Natural killer cell (primary cell): Measurements from ENCODE around the gene ITPRID1. TPM values are rescaled to one million over a fixed set of nuclear protein-coding genes. Genes with fewer than 3 reads are reported as not detected.

Experiments
- ATAC-seq, 3 donors: fragments of 150-1000 bp in 2 of 3; fragments of 200-7000 bp in 1 of 3; cut with Tn5 transposase; 1 replicate in 1 of 3; 2 replicates in 2 of 3; pipeline ENCODE4 v1.10.0; 2021; ENCODE audit warnings: mild to moderate bottlenecking in 2 of 3, moderate library complexity in 2 of 3
- DNase-seq, 2 donors: peaks; one replicate each; pipeline versions ENCODE4 v3.0.0 to v3.0.0-alpha.2; 2013 to 2021; ENCODE audit warnings: mixed read lengths in 1 of 2
- H3K27ac ChIP-seq: one replicate; pipeline ENCODE4 v1.5.1; 2013; ENCODE audit warnings: mild to moderate bottlenecking, low read length
- H3K27me3 ChIP-seq: one replicate; pipeline ENCODE4 v1.6.1; 2013; ENCODE audit warnings: low read length; ENCODE audit not compliant: control insufficient read depth, insufficient read depth
- H3K36me3 ChIP-seq: one replicate; pipeline ENCODE4 v1.6.1; 2013; ENCODE audit warnings: low read length; ENCODE audit not compliant: control insufficient read depth, insufficient read depth
- H3K4me1 ChIP-seq: one replicate; pipeline ENCODE4 v1.6.1; 2013; ENCODE audit warnings: low read length; ENCODE audit not compliant: control insufficient read depth, insufficient read depth
- H3K4me3 ChIP-seq: one replicate; pipeline ENCODE4 v1.5.1; 2013; ENCODE audit warnings: low read length
- H3K9me3 ChIP-seq: one replicate; pipeline ENCODE4 v1.6.1; 2013; ENCODE audit warnings: low read length; ENCODE audit not compliant: control insufficient read depth, insufficient read depth
- H3K27ac Mint-ChIP-seq, 2 donors: one replicate each; pipeline ENCODE4 v1.8.0; 2022; ENCODE audit warnings: mild to moderate bottlenecking in 2 of 2, mixed read lengths in 2 of 2, moderate library complexity in 1 of 2
- H3K27me3 Mint-ChIP-seq, 2 donors: one replicate each; pipeline ENCODE4 v1.8.0; 2022; ENCODE audit warnings: low read depth in 2 of 2, mixed read lengths in 2 of 2
- H3K36me3 Mint-ChIP-seq: one replicate; pipeline ENCODE4 v1.8.0; 2022; ENCODE audit warnings: mixed read lengths
- H3K4me1 Mint-ChIP-seq, 2 donors: one replicate each; pipeline ENCODE4 v1.8.0; 2022; ENCODE audit warnings: mixed read lengths in 2 of 2
- H3K4me3 Mint-ChIP-seq: one replicate; pipeline ENCODE4 v1.8.0; 2022; ENCODE audit warnings: mild to moderate bottlenecking, moderate library complexity, mixed read lengths
- H3K9me3 Mint-ChIP-seq, 2 donors: one replicate each; pipeline ENCODE4 v1.8.0; 2022; ENCODE audit warnings: mixed read lengths in 2 of 2
- WGBS: methylation state at CpG from one replicate; pipeline ENCODE4 v1.1.7; 2013; ENCODE audit warnings: missing lambda C conversion rate; ENCODE audit not compliant: insufficient coverage; 5-methylcytosine and 5-hydroxymethylcytosine counted together
- intact Hi-C: fragments of 100-400 bp; cut with micrococcal nuclease; formaldehyde crosslinking; loops from one replicate; pipeline ENCODE4 v1.14.2; 2022
- total RNA-seq, 4 donors: library from RNA; stranded (reverse); fragments of 120-200 nt in 1 of 4; gene quantifications; one replicate each; pipeline versions ENCODE4 v1.2.3 to v1.2.4, GENCODE V29; 2013 to 2022
- TF ChIP-seq, protein P1 (sequence below): fragments of 200-600 bp; IDR thresholded peaks from one replicate; pipeline ENCODE4 v1.8.0; 2022; ENCODE audit warnings: antibody characterized with exemption

ITPRID1 gene
- total RNA-seq, 3 donors from 2014 or later (not counting 1 experiment from before 2014, with no cell fraction given) = not detected

GRCh38 chr7:31633894-31634494 is 120.1 kb downstream of the ITPRID1 start:
- WGBS = 20% methylated on average over 1 of the region's 2 CpGs
- Histone ChIP-seq H3K4me3 (no peak overlapping the region), H3K36me3 (no peaks in the 10 kb centered on the region), H3K27ac (no peak overlapping the region), H3K4me1 (no peaks in the 10 kb centered on the region), H3K27me3 (no peaks in the 10 kb centered on the region), H3K9me3 (no peaks in the 10 kb centered on the region)
- H3K4me1 Mint-ChIP-seq = no peaks in the 10 kb centered on the region
- peaks cover 0 to 2% of the 10 kb centered on the region in 2 donors for H3K9me3 Mint-ChIP-seq
- no peaks in the 10 kb centered on the region for H3K36me3 Mint-ChIP-seq
- ATAC-seq = no peak
- intact Hi-C loops = no loop called here
- no peak overlapping the region for H3K4me3 Mint-ChIP-seq
- no peak for DNase-seq
- TF ChIP-seq, protein P1, sequence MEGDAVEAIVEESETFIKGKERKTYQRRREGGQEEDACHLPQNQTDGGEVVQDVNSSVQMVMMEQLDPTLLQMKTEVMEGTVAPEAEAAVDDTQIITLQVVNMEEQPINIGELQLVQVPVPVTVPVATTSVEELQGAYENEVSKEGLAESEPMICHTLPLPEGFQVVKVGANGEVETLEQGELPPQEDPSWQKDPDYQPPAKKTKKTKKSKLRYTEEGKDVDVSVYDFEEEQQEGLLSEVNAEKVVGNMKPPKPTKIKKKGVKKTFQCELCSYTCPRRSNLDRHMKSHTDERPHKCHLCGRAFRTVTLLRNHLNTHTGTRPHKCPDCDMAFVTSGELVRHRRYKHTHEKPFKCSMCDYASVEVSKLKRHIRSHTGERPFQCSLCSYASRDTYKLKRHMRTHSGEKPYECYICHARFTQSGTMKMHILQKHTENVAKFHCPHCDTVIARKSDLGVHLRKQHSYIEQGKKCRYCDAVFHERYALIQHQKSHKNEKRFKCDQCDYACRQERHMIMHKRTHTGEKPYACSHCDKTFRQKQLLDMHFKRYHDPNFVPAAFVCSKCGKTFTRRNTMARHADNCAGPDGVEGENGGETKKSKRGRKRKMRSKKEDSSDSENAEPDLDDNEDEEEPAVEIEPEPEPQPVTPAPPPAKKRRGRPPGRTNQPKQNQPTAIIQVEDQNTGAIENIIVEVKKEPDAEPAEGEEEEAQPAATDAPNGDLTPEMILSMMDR = no peak
- H3K27me3 Mint-ChIP-seq = no peaks in the 10 kb centered on the region
- H3K27ac Mint-ChIP-seq = no peak overlapping the region

DNA sequence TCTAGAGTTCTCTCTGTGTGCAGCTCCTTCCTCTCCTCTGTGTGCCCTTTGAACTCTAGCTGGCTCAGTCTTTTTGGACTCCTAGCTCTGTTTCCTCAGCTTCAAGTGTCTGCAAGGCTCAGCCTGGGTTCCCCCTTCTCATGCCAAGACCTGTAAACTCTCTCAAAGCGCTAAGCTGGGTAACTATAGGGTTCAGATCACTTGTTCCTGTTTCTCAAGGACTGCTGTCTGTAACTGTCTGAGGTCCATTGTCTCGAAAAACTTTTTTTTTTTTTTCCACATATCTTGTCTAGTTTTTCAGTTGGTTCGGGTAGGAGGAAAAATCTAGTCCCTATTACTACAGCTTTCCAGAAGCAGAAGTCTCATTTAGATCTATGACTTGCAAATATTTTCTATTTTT is 126.5 kb downstream of the ITPRID1 start:
- no peaks in the 10 kb centered on the region for H3K4me1 Mint-ChIP-seq
- H3K9me3 Mint-ChIP-seq = peaks cover 0 to 2% of the 10 kb centered on the region in 2 donors
- intact Hi-C loops = no loop called here
- H3K4me3 Mint-ChIP-seq = no peak overlapping the region
- no peaks in the 10 kb centered on the region for H3K36me3 ChIP-seq
- no peaks in the 10 kb centered on the region for H3K36me3 Mint-ChIP-seq
- no peaks in the 10 kb centered on the region for H3K4me1 ChIP-seq
- TF ChIP-seq, protein P1 = no peak
- WGBS = 62% methylated on average over 1 of the region's 3 CpGs
- DNase-seq = no peak
- no peak overlapping the region for H3K27ac ChIP-seq
- no peaks in the 10 kb centered on the region for H3K9me3 ChIP-seq
- no peaks in the 10 kb centered on the region for H3K27me3 Mint-ChIP-seq
- no peak overlapping the region for H3K4me3 ChIP-seq
- no peaks in the 10 kb centered on the region for H3K27me3 ChIP-seq
- no peak for ATAC-seq
- no peak overlapping the region for H3K27ac Mint-ChIP-seq

- ATAC-seq (no peak), DNase-seq (no peak)
- Mint-ChIP-seq H3K9me3 (no peaks in the 10 kb centered on the region), H3K36me3 (no peaks in the 10 kb centered on the region), H3K4me3 (no peak overlapping the region), H3K27ac (no peak overlapping the region), H3K27me3 (no peaks in the 10 kb centered on the region), H3K4me1 (no peaks in the 10 kb centered on the region)
- TF ChIP-seq, protein P1 = no peak
- Histone ChIP-seq H3K9me3 (no peaks in the 10 kb centered on the region), H3K27ac (no peak overlapping the region), H3K36me3 (no peaks in the 10 kb centered on the region), H3K4me3 (no peak overlapping the region), H3K4me1 (no peaks in the 10 kb centered on the region), H3K27me3 (no peaks in the 10 kb centered on the region)
- intact Hi-C loops = no loop called here
- 61% methylated on average over 5 of the region's 5 CpGs for WGBS
Observed at GRCh38 chr7:31642681-31643115, 128.8 kb downstream of the ITPRID1 start.

DNA sequence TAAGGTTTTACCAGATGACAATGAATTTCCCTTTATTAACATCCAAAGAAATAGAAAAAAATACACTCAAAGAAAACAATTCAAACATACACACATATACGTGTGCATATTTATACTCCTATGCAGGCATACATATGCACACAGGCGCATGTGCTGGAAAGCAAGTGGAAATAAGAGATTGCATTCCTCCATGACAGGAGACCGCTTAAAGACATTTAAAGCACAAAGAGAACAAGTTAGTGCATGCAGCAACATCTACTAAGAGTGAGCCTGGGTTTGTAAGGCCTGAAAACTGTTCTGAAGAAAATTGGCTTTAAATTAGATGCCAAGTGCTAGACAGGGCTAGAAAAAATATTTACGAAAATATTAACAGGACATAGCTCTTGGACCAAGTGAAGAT is 133.1 kb downstream of the ITPRID1 start:
- TF ChIP-seq, protein P1 = no peak
- Histone ChIP-seq H3K27ac (no peak overlapping the region), H3K4me1 (no peaks in the 10 kb centered on the region), H3K36me3 (no peaks in the 10 kb centered on the region), H3K27me3 (no peaks in the 10 kb centered on the region), H3K9me3 (no peaks in the 10 kb centered on the region), H3K4me3 (no peak overlapping the region)
- H3K27ac Mint-ChIP-seq = no peak overlapping the region
- intact Hi-C loops = no loop called here
- no peaks in the 10 kb centered on the region for H3K9me3 Mint-ChIP-seq
- H3K4me1 Mint-ChIP-seq = no peaks in the 10 kb centered on the region
- 98% methylated on average over 4 of the region's 4 CpGs for WGBS
- DNase-seq (no peak), ATAC-seq (no peak)
- no peak overlapping the region for H3K4me3 Mint-ChIP-seq
- H3K36me3 Mint-ChIP-seq = no peaks in the 10 kb centered on the region
- H3K27me3 Mint-ChIP-seq = no peaks in the 10 kb centered on the region
